HTERT RPE-1 (cell line): ENCODE results near the gene FAM204A.

ENCODE experiments used
- in situ Hi-C: fragments of 300-500 bp; cut with MboI; formaldehyde crosslinking; loops from 4 replicates; pipeline ENCODE4 v1.14.3; 2020; ENCODE audit warnings: low sequenced_read_pairs

Gene FAM204A

DNA sequence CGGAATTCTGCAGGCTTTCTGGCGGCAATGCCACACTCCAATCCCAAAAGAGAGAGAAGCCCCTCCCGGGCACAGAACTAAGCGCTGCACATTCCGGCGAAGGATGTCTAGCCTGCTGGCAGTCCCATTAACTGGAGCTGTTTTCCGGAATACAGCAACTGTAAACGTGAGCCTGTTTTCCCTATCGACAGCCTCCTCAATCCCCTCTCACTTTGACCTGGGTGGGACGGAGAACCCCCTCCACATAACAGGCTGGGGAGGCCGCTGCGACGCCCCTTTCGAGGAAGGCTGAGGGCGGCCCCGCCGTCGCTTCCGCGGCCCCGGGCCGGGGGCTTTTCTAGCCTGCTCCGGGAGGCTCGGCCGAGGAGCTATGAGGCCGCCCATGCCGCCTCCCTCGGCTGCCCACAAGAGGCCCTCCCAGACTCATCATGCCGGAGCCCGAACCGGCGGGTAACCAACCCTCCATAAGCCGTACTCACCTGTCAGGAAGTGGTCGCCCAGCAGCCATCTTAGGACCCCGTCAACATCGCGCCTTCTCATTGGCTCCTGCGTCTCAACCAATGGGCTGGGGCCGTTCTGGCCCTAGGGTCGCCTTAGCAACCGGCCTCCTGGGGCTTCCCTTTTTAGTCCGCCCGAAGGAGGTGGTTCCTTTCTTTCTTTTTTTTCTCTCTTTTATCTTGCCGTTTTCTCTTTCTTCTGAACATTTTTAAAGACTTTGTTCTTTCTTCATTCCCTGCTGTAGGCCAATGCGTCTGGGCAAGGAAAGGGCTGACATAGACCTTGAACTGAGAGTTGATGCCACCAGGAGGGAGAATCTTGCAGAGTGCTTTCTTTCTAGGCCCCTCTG, at the start of gene FAM204A:
TSS of gene FAM204A (minus strand) at position 534 of the 847 bp plus-strand sequence. CDS start 5,909 bp downstream, outside the sequence.
- in situ Hi-C loops = no loop called here

DNA sequence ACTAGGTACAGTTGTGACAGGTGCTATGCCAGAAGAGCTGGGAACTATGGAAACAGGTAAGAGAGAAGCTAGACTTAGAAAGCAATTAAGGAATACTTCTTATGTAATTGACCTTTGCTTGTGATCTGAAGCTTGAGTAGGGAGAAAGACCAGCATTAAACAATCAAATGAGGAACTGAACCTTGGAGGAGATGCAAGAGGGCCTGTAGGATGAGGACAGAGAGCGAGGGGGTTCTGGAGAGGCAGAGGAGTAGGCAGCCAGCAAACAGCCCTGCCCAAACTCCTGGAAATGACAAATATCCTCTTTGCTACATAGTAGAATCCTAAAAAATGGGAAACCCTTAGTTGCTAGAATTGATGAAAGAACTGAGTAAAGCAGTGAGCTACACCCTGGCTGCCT, 41.6 kb upstream of the FAM204A start:
- in situ Hi-C loops = no loop called here

DNA sequence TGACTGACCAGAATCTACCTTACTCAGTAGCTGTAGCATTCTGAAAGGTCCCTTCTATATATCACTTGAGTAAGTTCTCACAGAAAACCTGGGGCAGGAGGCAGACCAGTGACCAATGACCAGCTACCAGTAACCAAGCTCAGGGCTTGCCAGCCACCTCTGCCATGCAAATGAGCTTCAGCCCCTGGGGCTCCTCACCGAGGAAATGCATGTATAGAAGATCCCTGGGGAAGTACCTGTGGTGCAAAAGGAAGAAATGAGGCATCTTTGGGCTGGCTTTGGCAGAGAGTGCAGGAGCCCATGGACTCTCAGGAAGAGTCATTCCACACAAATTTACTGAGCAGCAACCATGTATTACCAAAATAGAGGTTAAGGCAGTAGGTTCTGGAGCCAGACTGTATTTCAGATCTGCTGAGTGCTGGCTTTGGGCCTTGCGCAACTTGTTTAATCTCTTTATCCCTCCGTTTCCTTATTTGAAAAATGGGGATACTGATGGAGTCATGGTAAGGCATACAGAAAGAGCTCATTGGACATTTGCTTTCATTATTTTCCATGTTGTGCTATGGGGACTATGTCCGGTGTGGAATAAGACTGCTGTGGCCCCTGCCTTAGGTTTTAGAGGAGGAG, 41.1 kb upstream of the FAM204A start:
- in situ Hi-C loops = no loop called here

DNA sequence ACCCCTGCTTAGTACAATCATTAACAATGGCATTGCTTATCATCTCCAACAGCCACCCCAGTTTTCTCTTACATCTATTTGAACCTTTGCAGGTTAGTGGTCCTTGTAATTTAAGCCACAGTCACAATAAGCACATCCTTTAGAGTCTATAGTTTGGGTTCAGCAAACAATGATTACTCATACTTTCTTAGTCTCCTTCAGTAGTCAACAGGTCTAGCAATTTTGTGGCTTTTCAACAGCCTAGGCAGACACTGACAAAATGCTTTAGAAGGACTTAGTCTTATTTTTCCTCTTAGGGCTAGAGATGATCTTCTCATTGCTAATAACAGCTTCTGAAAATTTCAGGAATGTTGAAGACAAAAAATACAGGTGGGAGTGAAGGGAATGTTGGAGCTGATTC, 32.3 kb upstream of the FAM204A start:
- in situ Hi-C loops = no loop called here

DNA sequence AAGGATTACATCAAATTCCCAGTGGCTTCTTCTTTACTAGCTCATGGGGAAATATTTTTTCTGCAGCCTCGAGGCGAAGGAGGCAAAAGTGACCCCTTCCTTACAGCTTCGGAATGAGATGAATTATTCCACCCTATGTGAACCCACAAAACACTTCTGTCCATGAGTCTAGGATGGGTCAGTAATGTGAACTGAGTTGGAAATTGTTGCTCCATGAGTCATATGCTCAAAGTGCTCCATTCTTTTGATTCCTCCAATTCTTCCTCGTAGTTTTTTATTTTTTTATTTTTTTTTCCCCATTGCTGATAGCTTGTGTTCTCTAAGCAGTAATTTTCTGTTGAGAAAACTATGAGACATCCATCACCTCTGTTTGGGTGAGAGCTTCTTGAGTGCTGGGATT, 31.7 kb upstream of the FAM204A start:
- in situ Hi-C loops = no loop called here

DNA sequence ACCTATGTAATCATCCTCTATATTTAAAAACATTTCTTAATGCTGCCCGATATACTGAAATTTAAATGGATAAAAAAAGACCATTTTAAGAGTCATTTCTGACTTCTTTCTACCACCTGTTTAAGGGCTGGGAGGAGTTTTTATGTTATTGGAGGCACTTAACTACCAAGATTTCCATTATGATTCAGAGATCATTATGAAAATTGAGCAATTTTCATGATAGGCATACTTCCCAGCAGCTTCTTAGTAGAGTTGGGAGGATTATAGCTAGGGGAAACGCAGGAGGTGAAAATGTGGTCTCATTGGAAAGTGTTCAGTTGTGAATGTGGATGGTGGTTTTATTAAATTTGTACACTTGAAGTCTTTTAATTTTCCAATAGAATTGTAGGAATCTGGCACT, 28.4 kb upstream of the FAM204A start:
- in situ Hi-C loops = no loop called here

DNA sequence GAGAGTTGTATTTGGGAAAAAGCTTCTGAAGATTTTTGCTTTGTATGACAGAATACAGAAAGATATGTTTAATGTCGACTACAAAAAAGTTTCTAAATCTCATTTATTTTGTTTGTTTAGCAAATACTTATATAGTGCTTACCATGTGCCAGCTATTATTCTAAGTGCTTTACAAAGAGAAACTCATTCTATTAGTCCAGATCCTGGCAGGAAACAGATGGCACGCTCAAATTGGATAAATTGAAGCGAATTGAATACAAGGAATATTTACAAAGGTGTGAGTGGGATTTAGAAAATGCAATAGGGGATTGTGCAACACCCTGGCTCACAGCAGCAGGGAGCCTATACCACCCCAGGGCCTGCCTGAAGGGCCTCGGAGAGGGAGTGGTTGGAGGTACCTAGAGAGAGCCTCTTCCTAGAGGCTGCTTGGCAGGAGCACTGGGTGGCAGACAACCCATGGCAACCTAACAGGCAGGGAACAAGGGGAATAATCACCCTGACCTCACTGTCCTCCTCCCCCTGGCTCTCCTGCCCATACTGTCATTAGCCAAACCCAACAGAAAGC, 27.6 kb upstream of the FAM204A start:
- in situ Hi-C loops = no loop called here

DNA sequence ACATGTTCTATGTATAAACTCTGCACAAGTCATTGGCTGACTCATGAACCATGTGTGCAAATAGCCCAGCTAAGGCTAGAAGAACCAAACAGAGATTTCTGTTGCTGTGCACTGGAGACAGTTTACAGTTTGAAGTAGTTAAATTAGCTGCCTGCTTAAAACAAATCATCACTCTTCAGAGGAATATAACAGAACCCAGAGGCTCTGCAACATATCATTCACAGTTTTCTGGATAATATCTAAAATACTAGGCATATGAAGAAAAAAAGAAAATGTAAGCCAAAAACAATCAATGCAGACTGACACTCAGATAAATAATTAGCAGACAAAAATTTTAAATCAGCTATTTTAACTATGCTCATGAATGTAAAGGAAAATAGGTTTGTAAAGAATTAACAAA, 23.6 kb upstream of the FAM204A start:
- in situ Hi-C loops = no loop called here

DNA sequence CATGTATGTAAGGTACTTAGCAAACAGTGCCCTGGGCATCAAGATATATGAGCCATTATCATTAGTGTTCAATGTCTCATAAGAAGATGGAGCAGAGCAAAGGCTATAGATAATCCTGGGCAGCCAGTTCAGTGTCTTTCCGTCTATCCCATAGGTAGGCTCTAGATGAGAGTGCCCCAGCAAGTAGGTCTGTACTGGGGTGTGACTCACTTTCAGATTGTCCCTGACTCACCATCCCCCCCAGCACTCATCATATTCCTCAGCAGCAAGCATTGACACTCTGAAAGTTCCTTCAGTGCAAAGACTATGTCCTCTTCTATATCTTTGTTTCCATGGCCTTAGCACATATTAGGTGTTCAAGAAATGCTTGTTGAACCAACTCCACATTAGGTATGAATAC, 20.0 kb upstream of the FAM204A start:
- in situ Hi-C loops = no loop called here

DNA sequence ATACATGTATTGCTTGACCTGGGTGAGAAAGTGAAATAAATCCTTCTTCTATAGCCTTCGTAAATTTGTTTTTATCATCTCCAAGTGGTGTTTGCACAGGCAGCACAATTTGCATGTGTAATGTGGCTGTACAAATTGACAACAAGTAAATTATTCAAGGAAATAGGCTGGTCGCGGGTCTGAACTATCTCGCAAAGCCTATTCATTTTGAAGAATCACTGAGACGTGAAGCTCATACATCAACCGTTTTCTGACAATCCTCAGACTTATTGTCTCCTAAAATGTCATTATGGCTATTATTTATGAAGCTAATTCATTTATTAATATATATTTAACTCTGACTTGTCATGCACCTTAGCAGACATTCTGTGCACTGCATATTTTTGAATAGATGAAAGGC, 16.2 kb upstream of the FAM204A start:
- in situ Hi-C loops = no loop called here

DNA sequence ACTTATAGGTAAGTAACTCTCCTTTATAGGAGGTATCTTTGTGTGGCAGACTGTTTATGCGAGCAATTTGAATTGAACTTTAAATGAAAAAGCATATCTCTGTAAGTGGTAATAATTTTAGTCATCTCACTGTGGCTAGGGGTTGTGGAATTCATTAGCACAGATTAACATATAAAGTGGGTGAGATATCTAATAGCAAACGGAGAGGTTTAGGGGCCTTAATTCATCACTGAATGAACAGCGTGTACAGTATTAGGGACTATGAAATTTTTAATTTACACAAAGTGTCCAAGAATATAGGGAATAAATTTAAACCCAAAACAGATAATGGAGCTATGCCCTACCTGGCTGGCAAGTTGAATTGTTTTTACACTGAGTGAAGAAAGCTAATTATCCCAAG, 15.7 kb upstream of the FAM204A start:
- in situ Hi-C loops = no loop called here

DNA sequence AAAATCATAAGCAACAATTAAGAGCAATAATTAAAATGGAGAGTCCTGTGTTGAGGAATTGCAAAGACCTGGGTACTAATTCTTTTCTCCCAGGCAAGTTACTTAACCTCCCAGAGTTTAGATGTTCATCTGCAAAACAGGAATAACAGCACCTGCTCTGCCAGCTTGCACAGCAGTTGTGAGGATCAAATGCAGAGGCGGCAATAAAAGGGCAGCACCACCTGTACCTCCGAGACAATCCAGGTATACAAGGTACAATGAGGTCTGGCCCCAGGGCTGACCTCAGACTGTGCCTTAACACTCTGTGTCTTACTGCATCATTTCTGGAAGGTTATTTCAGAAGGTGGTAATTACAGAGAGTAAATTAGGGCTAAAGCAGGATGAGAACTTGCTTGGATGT, 14.5 kb upstream of the FAM204A start:
- in situ Hi-C loops = no loop called here

DNA sequence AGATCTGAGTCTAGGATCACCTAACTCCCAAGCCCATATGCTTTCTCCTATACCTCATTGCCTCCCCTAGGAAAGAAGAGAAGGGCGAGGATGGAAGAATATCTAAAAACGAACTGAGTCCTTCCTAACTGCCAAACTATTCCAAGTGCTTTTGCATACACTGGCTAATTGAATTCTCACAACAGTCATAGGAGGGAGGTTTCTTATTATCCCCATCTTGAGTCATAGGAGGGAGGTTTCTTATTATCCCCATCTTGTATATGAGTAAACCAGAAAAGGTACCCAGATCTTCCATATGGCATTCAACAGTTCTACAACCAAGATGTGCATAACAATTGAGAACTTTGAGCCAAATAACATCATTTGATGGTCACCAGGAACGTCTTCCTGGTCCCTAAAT, 13.1 kb upstream of the FAM204A start:
- in situ Hi-C loops = no loop called here

DNA sequence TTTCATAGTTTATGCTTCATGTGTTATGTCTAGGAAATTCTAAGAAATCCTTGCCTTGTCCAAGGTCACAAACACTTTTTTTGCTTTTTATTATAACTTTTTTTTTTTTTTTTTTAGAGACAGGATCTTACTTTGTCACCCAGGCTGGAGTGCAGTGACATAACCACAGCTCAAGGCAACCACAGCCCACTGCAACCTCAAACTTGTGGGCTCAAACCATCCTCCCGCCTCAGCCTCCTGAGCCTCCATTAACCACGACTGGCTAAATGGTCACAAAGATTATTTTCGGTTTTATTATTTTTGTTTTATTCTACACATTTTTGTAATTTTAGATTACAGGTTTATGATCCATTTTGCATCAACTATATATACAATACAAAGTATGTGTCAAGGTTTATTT, 7.1 kb upstream of the FAM204A start:
- in situ Hi-C loops = no loop called here

DNA sequence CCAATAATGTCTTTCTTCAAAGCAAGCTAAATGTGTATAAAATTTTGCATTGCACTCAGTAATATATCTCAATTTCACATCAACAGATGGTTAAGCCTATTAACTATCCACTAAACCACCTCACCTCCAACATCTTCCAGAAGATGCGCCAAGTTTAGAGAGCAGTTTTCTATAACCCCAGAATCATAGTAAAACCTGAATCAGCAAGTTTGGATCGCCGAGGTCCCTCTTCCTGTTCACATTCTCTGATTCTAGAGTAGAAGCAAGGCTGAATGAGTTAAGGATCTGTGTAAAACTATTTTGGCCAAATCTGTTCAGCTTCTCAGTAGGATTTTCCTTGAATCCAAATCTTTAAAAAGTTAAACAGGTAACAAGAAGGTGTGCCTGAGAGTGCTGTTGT, 1.4 kb upstream of the FAM204A start:
- in situ Hi-C loops = no loop called here

DNA sequence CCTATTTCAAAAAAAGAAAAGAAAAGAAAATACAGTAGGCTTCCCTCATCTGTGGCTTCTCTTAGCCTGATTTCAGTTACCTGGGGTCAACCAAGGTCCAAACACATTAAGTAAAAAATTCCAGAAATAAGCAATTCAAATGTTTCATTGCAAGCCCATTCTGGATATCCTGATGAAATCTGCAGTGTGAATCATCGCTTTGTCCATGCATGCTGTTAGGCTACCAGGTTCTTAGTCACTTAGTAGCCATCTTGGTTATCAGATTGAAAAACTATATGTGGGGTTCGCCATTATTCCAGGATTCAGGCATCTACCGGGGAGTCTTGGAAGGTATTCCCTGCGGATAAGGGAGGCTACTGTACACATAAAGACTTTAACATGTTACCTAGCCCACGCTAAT, 991 bp upstream of the FAM204A start:
- in situ Hi-C loops = no loop called here

DNA sequence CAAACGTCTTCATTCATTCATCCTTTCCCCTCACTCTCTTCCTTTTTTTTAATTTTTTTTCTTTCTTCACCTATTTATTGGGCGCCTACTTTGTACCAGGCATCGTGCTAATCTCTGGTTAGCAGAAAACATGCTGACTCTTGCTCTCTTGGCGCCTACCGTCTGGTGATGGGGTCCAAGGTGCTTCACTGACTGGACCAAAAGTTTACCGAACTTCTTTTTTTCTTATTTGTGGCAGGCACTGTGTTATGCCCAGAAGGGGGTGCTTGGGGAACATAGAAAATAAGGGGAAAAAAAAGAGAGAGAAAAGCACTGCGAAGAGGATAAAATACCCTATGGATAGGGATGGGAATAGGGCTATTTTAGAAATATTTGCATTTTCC, 505 bp upstream of the FAM204A start:
- in situ Hi-C loops = no loop called here

DNA sequence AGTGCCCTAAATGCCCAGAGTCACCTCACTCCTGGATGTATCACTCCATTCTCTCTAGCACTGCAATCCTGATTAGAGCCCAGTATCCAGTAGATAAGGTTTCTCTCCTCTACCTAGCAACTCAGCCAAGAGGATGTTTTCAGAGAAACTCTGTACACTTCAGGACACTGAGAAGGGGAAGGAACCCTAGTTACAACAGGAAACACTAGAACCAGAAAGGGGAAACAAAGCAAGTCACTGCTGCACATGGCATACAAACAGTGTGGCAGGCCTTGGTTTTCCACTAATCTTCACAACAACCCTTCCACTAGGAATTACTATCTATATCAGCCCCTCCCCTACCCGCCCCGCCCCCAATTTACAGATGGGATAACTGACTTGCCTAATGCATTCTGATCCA, 1.6 kb downstream of the FAM204A start:
- in situ Hi-C loops = no loop called here

DNA sequence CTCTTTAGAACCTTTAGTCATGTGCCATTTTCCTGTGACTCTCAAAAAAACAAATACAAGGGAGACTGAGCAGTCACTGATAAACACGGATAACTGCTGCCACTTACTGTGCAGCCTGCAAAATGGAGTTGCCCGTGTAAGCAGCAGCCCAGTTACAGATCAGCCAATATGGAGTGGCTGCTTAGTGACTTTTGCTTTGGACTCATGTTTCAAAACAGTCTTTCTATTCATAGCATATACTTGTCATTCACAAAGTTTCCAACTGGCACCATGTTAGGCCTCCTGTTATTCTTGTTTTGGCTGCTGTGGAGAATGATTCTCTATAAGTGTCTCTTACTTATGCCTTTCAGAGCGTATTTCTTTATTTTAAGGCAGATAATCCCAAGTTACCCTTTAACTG, 3.0 kb downstream of the FAM204A start:
- in situ Hi-C loops = no loop called here

DNA sequence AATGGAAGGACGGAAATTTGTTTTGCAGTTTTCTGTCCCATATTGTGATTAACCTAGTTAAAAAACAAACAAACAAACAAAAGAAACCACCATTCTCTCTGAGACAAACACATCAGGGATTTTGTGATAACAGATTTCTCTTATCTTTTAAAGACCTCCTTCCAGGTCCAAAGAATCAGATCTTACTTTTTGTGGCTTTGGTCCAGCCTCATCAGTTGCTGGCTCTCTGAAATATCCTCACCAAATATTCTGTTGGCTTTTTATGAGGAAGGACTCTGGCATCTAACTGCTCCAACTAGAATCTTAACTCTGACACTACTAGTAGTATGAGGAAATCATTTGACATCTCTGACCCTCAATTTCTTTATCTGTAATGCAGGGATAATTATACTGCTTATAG, 4.8 kb downstream of the FAM204A start:
- in situ Hi-C loops = no loop called here

DNA sequence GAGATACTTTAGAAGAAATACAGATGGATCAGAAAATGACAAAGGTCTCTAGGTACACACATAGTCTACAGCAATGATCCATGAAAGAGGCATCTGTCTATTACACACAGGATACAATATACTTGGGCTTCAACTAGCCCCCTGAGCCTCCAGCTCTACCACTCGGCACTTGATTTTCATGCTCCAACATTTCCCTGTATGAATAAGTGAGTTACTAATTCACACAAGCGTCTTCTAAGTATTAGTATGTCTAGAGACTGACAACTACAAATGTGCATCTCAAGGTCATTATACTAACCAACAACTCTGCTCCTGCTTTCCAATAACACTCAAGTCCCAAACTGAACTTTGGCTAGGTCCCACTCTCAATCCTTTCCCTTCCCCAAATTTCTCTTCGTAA, 8.3 kb downstream of the FAM204A start:
- in situ Hi-C loops = no loop called here

DNA sequence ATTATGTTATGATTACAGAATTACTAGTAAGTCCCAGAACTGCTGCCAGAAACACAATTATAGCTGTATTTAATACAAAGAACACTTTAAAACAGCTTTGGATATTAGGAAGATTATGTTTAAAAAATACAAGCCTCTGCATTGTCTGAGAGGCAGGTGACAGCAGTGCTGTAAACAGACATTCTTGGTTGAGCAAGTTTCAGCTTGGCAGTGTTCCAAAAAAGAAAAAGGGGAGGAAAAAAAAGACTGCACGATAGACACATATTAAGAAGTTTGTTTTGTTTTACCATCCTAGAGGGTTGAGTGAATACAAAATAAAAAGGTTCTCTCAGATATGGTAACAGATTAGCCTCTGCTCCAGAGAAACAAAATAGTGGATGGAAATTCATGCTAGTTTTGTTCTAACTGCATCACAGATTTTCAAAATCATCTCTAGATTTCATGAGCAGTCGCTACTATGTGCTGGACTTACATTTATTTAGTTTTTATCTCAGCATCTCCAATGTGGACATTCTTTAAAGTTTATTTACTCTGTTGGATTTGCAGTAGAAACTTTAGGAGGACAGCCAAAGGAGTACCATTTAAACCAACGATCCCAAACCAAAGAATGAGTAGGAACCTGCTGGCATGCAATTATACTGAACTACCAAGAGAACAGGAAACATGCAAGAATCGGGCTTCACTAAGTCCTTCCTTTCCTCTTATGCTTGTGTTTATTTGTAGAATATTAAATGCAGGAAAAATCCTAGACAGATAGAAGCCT, 9.0 kb downstream of the FAM204A start:
- in situ Hi-C loops = no loop called here
